ENCODE measurements around the gene NMS. TPM values are rescaled to one million over a fixed set of nuclear protein-coding genes. Genes with fewer than 3 reads are reported as not detected.

The NMS gene
- total RNA-seq, 1 donor from 2014 or later, result not detected

DNA sequence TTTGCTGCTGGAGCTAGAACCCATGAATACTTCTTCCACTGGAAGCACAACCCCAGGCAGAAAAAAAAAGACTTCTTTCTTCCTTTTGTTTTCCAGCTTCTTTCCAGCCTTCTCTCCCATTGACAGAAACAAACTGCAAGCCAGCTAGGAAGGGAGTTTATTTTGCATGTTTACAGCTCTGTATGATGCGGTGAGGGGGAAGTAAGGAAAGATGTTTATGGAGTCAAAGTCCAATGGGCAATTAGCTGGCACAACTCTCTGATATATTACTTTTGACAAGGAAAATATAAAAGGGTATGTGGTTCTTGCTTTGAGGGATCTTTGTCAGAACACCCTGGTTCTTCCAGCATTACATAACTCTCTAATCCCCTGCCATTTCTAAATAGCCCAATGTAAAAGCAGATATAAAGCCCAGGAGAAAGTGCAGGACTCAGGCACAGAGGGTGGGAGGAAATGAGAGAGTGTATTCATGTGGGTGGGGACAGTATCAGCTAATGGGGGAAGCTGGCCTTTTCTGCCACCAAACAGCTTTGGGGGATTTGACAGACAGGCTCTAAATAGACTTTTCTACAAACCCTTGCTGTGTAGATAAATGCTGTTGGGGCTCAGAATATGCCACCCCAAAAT is 9.3 kb upstream of the NMS start:
- no peaks in the 10 kb centered on the region for H3K4me1 Mint-ChIP-seq
- H3K27ac Mint-ChIP-seq, result no peak overlapping the region
- H3K9me3 Mint-ChIP-seq, result peaks cover 51% of the 10 kb centered on the region
- DNase-seq (ENCODE audit: low spot score in 2 of 2, unreplicated experiment in 2 of 2), result no peak
- H3K36me3 Mint-ChIP-seq, result no peaks in the 10 kb centered on the region
- no peaks in the 10 kb centered on the region for H3K27me3 Mint-ChIP-seq (ENCODE audit: low read depth)
- no peak for TF ChIP-seq CTCF (IDR thresholded peaks at IDR 0.05; ENCODE audit: unreplicated experiment)
- no peak overlapping the region for H3K4me3 Mint-ChIP-seq

- no peak overlapping the region for H3K4me3 Mint-ChIP-seq
- no peaks in the 10 kb centered on the region for H3K36me3 Mint-ChIP-seq
- TF ChIP-seq CTCF (IDR thresholded peaks at IDR 0.05; ENCODE audit: unreplicated experiment), result no peak
- peaks cover 13% of the 10 kb centered on the region for H3K27me3 Mint-ChIP-seq (ENCODE audit: low read depth)
- DNase-seq (ENCODE audit: low spot score in 2 of 2, unreplicated experiment in 2 of 2), result peak; percentile 38 to 80
- H3K27ac Mint-ChIP-seq, result no peak overlapping the region
- no peaks in the 10 kb centered on the region for H3K9me3 Mint-ChIP-seq
- no peaks in the 10 kb centered on the region for H3K4me1 Mint-ChIP-seq
These were observed 724 bp downstream of the NMS start for GRCh38 chr2:100470898-100471514.

GRCh38 chr2:100476606-100477005 is 6.3 kb downstream of the NMS start:
- Mint-ChIP-seq H3K27me3 (ENCODE audit: low read depth) (peaks cover 29% of the 10 kb centered on the region), H3K27ac (no peak overlapping the region), H3K4me3 (no peak overlapping the region), H3K4me1 (no peaks in the 10 kb centered on the region), H3K36me3 (no peaks in the 10 kb centered on the region), H3K9me3 (no peaks in the 10 kb centered on the region)
- TF ChIP-seq CTCF (IDR thresholded peaks at IDR 0.05; ENCODE audit: unreplicated experiment), result no peak
- no peak for DNase-seq (ENCODE audit: low spot score in 2 of 2, unreplicated experiment in 2 of 2)

GRCh38 chr2:100482741-100483140 is 12.5 kb downstream of the NMS start:
- peaks cover 9% of the 10 kb centered on the region for H3K9me3 Mint-ChIP-seq
- no peak for DNase-seq (ENCODE audit: low spot score in 2 of 2, unreplicated experiment in 2 of 2)
- no peak overlapping the region for H3K4me3 Mint-ChIP-seq
- peaks cover 19% of the 10 kb centered on the region for H3K27me3 Mint-ChIP-seq (ENCODE audit: low read depth)
- no peaks in the 10 kb centered on the region for H3K36me3 Mint-ChIP-seq
- no peak for TF ChIP-seq CTCF (IDR thresholded peaks at IDR 0.05; ENCODE audit: unreplicated experiment)
- no peak overlapping the region for H3K27ac Mint-ChIP-seq
- H3K4me1 Mint-ChIP-seq, result no peaks in the 10 kb centered on the region

DNA sequence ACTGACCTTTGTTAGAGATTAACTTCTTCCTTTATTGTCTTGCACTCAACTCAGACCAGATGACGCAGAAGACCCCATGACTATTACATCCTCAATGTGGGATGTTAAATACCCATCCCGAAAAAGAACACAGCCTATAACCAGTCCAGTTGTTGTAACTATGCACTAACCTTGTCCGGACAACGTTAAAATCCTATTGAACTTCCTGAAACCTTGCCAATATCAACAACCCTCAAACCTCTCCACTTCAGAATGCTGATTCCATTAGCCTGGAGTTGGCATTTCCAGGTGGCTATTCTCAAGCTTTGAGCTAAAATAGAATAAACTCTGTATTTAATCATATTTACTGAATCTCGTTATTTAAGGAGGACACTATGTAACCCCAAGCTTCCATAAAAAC is 13.6 kb downstream of the NMS start:
- no peak for DNase-seq (ENCODE audit: low spot score in 2 of 2, unreplicated experiment in 2 of 2)
- H3K4me1 Mint-ChIP-seq, result no peaks in the 10 kb centered on the region
- no peak overlapping the region for H3K4me3 Mint-ChIP-seq
- peaks cover 17% of the 10 kb centered on the region for H3K27me3 Mint-ChIP-seq (ENCODE audit: low read depth)
- peaks cover 9% of the 10 kb centered on the region for H3K9me3 Mint-ChIP-seq
- H3K36me3 Mint-ChIP-seq, result no peaks in the 10 kb centered on the region
- TF ChIP-seq CTCF (IDR thresholded peaks at IDR 0.05; ENCODE audit: unreplicated experiment), result no peak
- H3K27ac Mint-ChIP-seq, result no peak overlapping the region
